Ishikawa (cell line): ENCODE results near the gene SLC12A7.

Experiments used
- CEBPB ChIP-seq: IDR thresholded peaks from 2 replicates; pipeline ENCODE4 v1.6.1; 2012
- CREB1 ChIP-seq: IDR thresholded peaks from 2 replicates; pipeline ENCODE4 v1.6.1; 2012; ENCODE audit warnings: low read depth
- EGR1 ChIP-seq: IDR thresholded peaks from 2 replicates; pipeline ENCODE4 v1.6.1; 2012
- EP300 ChIP-seq: IDR thresholded peaks from 2 replicates; pipeline ENCODE4 v1.6.1; 2012; ENCODE audit warnings: borderline replicate concordance
- FOXM1 ChIP-seq: IDR thresholded peaks from 2 replicates; pipeline ENCODE4 v1.6.1; 2012; ENCODE audit warnings: low read depth, borderline replicate concordance
- NFIC ChIP-seq: IDR thresholded peaks from 2 replicates; pipeline ENCODE4 v1.6.1; 2012
- RAD21 ChIP-seq: IDR thresholded peaks from 2 replicates; pipeline ENCODE4 v1.6.1; 2012; ENCODE audit warnings: low read depth
- TAF1 ChIP-seq: IDR thresholded peaks from 2 replicates; pipeline ENCODE4 v1.6.1; 2012; ENCODE audit warnings: low read depth, mild to moderate bottlenecking
- TCF12 ChIP-seq: IDR thresholded peaks from 2 replicates; pipeline ENCODE4 v1.6.1; 2012; ENCODE audit warnings: low read depth
- TEAD4 ChIP-seq: IDR thresholded peaks from 2 replicates; pipeline ENCODE4 v1.6.1; 2012
- USF1 ChIP-seq: IDR thresholded peaks from 2 replicates; pipeline ENCODE4 v1.6.1; 2012
- YY1 ChIP-seq: IDR thresholded peaks from 2 replicates; pipeline ENCODE4 v1.6.1; 2012; ENCODE audit warnings: low read depth
- ZBTB7A ChIP-seq: IDR thresholded peaks from 2 replicates; pipeline ENCODE4 v1.6.1; 2012; ENCODE audit warnings: low read depth
- TF ChIP-seq, protein P1 (sequence below): IDR thresholded peaks from 2 replicates; pipeline ENCODE4 v1.6.1; 2012
- TF ChIP-seq, protein P2 (sequence below): IDR thresholded peaks from 2 replicates; pipeline ENCODE4 v1.6.1; 2012; ENCODE audit warnings: low read depth, mild to moderate bottlenecking

The SLC12A7 gene

GRCh38 chr5:1048861-1049838 is 62.7 kb downstream of the SLC12A7 start:
- TF ChIP-seq, protein P1, sequence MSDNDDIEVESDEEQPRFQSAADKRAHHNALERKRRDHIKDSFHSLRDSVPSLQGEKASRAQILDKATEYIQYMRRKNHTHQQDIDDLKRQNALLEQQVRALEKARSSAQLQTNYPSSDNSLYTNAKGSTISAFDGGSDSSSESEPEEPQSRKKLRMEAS = no peak
- TF ChIP-seq TAF1 = no peak
- no peak for TF ChIP-seq RAD21
- no peak for TF ChIP-seq USF1
- no peak for TF ChIP-seq EGR1
- TF ChIP-seq EP300 = no peak
- no peak for TF ChIP-seq CREB1
- no peak for TF ChIP-seq TEAD4
- no peak for TF ChIP-seq CEBPB
- TF ChIP-seq TCF12 = no peak
- TF ChIP-seq YY1 = no peak
- TF ChIP-seq ZBTB7A = no peak
- TF ChIP-seq FOXM1 = no peak

- TF ChIP-seq, protein P2, sequence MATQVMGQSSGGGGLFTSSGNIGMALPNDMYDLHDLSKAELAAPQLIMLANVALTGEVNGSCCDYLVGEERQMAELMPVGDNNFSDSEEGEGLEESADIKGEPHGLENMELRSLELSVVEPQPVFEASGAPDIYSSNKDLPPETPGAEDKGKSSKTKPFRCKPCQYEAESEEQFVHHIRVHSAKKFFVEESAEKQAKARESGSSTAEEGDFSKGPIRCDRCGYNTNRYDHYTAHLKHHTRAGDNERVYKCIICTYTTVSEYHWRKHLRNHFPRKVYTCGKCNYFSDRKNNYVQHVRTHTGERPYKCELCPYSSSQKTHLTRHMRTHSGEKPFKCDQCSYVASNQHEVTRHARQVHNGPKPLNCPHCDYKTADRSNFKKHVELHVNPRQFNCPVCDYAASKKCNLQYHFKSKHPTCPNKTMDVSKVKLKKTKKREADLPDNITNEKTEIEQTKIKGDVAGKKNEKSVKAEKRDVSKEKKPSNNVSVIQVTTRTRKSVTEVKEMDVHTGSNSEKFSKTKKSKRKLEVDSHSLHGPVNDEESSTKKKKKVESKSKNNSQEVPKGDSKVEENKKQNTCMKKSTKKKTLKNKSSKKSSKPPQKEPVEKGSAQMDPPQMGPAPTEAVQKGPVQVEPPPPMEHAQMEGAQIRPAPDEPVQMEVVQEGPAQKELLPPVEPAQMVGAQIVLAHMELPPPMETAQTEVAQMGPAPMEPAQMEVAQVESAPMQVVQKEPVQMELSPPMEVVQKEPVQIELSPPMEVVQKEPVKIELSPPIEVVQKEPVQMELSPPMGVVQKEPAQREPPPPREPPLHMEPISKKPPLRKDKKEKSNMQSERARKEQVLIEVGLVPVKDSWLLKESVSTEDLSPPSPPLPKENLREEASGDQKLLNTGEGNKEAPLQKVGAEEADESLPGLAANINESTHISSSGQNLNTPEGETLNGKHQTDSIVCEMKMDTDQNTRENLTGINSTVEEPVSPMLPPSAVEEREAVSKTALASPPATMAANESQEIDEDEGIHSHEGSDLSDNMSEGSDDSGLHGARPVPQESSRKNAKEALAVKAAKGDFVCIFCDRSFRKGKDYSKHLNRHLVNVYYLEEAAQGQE = no peak
- TF ChIP-seq ZBTB7A (no peak), EGR1 (no peak), RAD21 (no peak), USF1 (no peak), TAF1 (no peak), CEBPB (no peak), NFIC (no peak), EP300 (no peak), FOXM1 (no peak), TEAD4 (no peak)
- TF ChIP-seq, protein P1 = no peak
These were observed 63.6 kb downstream of the SLC12A7 start for GRCh38 chr5:1048162-1048721.

GRCh38 chr5:1047332-1047965 is 64.4 kb downstream of the SLC12A7 start:
- TF ChIP-seq CEBPB = no peak
- TF ChIP-seq, protein P2 = no peak
- TF ChIP-seq ZBTB7A = no peak
- TF ChIP-seq CREB1 = no peak
- no peak for TF ChIP-seq EP300
- no peak for TF ChIP-seq USF1
- no peak for TF ChIP-seq RAD21
- TF ChIP-seq TEAD4 = no peak
- TF ChIP-seq YY1 = no peak
- no peak for TF ChIP-seq TAF1
- no peak for TF ChIP-seq EGR1
- no peak for TF ChIP-seq TCF12
- no peak for TF ChIP-seq NFIC
- TF ChIP-seq FOXM1 = no peak
- TF ChIP-seq, protein P1 = no peak

GRCh38 chr5:1045960-1046560 is 65.8 kb downstream of the SLC12A7 start:
- TF ChIP-seq CREB1 = no peak
- TF ChIP-seq, protein P1 = no peak
- TF ChIP-seq ZBTB7A = no peak
- TF ChIP-seq TCF12 = no peak
- no peak for TF ChIP-seq RAD21
- no peak for TF ChIP-seq FOXM1
- no peak for TF ChIP-seq TAF1
- no peak for TF ChIP-seq NFIC
